Measurements from ENCODE around the gene SELENOF. TPM values are rescaled to one million over a fixed set of nuclear protein-coding genes. Genes with fewer than 3 reads are reported as not detected.

SELENOF gene
- polyA plus RNA-seq, 1 of the 3 experiments (the other 2 are of a cell fraction) = 155 TPM

DNA sequence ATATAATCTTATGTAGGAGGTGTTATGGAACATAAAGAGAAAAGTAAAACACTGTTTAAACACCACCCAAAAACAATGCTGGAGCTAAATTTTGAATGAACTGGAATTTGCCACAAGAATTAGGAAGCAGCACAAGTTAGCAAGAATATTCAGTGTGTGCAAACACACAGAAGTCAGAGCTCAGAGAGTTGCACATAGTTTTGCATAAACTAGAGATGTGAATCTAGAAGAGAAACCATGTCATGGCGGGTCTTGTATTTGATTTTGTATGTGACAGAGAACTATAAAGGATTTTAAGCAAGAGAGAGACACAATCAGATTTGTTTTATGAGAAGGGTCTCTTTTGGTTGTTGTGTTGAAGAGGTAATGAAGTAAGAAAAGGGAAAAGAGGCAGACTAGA is 38.2 kb downstream of the SELENOF start:
- CTCF ChIA-PET = no interaction called here
- no peaks in the 10 kb centered on the region for H3K9me2 ChIP-seq
- no peak overlapping the region for H3K4me3 ChIP-seq (ENCODE audit: low read depth in 2 of 2, low read length in 1 of 2)
- H3K4me2 ChIP-seq = no peak overlapping the region
- no peaks in the 10 kb centered on the region for H3K4me1 ChIP-seq (ENCODE audit: control insufficient read depth in 1 of 2, insufficient read depth in 2 of 2, low read depth in 1 of 2, low read length in 1 of 2)
- H3F3A ChIP-seq (replicated peaks; ENCODE audit: insufficient read depth) = peaks cover 12% of the 10 kb centered on the region
- H3K9me3 ChIP-seq = no peaks in the 10 kb centered on the region; the same call in 1 of the 2 replicates
- no peak for DNase-seq
- POLR2A ChIA-PET = no interaction called here
- H3K27ac ChIP-seq (ENCODE audit: low read depth in 2 of 2, low read length in 1 of 2) = no peak overlapping the region
- no peak overlapping the region for H2AFZ ChIP-seq (ENCODE audit: low read depth)
- TF ChIP-seq, protein P1, sequence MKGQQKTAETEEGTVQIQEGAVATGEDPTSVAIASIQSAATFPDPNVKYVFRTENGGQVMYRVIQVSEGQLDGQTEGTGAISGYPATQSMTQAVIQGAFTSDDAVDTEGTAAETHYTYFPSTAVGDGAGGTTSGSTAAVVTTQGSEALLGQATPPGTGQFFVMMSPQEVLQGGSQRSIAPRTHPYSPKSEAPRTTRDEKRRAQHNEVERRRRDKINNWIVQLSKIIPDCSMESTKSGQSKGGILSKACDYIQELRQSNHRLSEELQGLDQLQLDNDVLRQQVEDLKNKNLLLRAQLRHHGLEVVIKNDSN (IDR thresholded peaks at IDR 0.05; ENCODE audit: borderline replicate concordance, low read depth) = no peak
- TF ChIP-seq MEF2A (IDR thresholded peaks at IDR 0.05; ENCODE audit: borderline replicate concordance, low read depth) = no peak
- TF ChIP-seq ELF1 (IDR thresholded peaks at IDR 0.05) = no peak
- no peak for TF ChIP-seq RFX5 (IDR thresholded peaks at IDR 0.05; ENCODE audit: low read length)
- TF ChIP-seq, protein P2, sequence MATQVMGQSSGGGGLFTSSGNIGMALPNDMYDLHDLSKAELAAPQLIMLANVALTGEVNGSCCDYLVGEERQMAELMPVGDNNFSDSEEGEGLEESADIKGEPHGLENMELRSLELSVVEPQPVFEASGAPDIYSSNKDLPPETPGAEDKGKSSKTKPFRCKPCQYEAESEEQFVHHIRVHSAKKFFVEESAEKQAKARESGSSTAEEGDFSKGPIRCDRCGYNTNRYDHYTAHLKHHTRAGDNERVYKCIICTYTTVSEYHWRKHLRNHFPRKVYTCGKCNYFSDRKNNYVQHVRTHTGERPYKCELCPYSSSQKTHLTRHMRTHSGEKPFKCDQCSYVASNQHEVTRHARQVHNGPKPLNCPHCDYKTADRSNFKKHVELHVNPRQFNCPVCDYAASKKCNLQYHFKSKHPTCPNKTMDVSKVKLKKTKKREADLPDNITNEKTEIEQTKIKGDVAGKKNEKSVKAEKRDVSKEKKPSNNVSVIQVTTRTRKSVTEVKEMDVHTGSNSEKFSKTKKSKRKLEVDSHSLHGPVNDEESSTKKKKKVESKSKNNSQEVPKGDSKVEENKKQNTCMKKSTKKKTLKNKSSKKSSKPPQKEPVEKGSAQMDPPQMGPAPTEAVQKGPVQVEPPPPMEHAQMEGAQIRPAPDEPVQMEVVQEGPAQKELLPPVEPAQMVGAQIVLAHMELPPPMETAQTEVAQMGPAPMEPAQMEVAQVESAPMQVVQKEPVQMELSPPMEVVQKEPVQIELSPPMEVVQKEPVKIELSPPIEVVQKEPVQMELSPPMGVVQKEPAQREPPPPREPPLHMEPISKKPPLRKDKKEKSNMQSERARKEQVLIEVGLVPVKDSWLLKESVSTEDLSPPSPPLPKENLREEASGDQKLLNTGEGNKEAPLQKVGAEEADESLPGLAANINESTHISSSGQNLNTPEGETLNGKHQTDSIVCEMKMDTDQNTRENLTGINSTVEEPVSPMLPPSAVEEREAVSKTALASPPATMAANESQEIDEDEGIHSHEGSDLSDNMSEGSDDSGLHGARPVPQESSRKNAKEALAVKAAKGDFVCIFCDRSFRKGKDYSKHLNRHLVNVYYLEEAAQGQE (IDR thresholded peaks at IDR 0.05; ENCODE audit: low read depth, low read length) = no peak
- TF ChIP-seq FOXJ3 (CRISPR knock-in tag; IDR thresholded peaks at IDR 0.05) = no peak
- TF ChIP-seq TEAD4 (IDR thresholded peaks at IDR 0.05; ENCODE audit: borderline replicate concordance, insufficient read depth) = no peak
- no peak for TF ChIP-seq FOSL2 (IDR thresholded peaks at IDR 0.05; ENCODE audit: borderline replicate concordance, low read depth)
- no peak for TF ChIP-seq GATA2 (CRISPR knock-in tag; IDR thresholded peaks at IDR 0.05)
- no peak for TF ChIP-seq CHD2 (IDR thresholded peaks at IDR 0.05; ENCODE audit: low read length, partially characterized antibody)
- TF ChIP-seq, protein P3, sequence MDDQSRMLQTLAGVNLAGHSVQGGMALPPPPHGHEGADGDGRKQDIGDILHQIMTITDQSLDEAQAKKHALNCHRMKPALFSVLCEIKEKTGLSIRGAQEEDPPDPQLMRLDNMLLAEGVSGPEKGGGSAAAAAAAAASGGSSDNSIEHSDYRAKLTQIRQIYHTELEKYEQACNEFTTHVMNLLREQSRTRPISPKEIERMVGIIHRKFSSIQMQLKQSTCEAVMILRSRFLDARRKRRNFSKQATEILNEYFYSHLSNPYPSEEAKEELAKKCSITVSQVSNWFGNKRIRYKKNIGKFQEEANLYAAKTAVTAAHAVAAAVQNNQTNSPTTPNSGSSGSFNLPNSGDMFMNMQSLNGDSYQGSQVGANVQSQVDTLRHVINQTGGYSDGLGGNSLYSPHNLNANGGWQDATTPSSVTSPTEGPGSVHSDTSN (IDR thresholded peaks at IDR 0.05) = no peak
- no peak for TF ChIP-seq RAD21 (IDR thresholded peaks at IDR 0.05; ENCODE audit: low read length)
- TF ChIP-seq GABPA (IDR thresholded peaks at IDR 0.05; ENCODE audit: low read depth) = no peak
- TF ChIP-seq NFIC (IDR thresholded peaks at IDR 0.05; ENCODE audit: borderline replicate concordance) = no peak
- H3K9ac ChIP-seq = no peak overlapping the region
- WGBS (ENCODE audit: low lambda C conversion rate) = 96% methylated on average over 1 of the region's 1 CpG
- H3K79me2 ChIP-seq (ENCODE audit: insufficient read depth) = peaks cover 19% of the 10 kb centered on the region
- no peaks in the 10 kb centered on the region for H3K27me3 ChIP-seq (ENCODE audit: insufficient read depth)
- H3K36me3 ChIP-seq (replicated peaks in 1 of 2; ENCODE audit: control insufficient read depth in 1 of 2, insufficient read depth in 2 of 2, low read length in 1 of 2) = peaks cover 36 to 62% of the 10 kb centered on the region in 2 experiments
- H4K20me1 ChIP-seq (ENCODE audit: insufficient read depth) = no peaks in the 10 kb centered on the region; the same call in 1 of the 2 replicates

All from SK-N-SH (cell line).